Uterine smooth muscle cell (primary cell): ENCODE data around the gene THNSL1. TPM values are rescaled to one million over a fixed set of nuclear protein-coding genes. Genes with fewer than 3 reads are reported as not detected.

ENCODE experiments used
- total RNA-seq: library from RNA; depleted of rRNA; stranded (reverse); fragments of >200 nt; gene quantifications from 2 replicates; pipeline ENCODE4 v1.2.3, GENCODE V29; 2014

THNSL1 gene
- total RNA-seq, result 4.9 and 7.0 TPM in 2 replicates

GRCh38 chr10:25016376-25017153, at the start of gene THNSL1:
TSS of gene THNSL1 (plus strand) at chr10:25016612. CDS start at chr10:25023224, 6,612 bp downstream.

DNA sequence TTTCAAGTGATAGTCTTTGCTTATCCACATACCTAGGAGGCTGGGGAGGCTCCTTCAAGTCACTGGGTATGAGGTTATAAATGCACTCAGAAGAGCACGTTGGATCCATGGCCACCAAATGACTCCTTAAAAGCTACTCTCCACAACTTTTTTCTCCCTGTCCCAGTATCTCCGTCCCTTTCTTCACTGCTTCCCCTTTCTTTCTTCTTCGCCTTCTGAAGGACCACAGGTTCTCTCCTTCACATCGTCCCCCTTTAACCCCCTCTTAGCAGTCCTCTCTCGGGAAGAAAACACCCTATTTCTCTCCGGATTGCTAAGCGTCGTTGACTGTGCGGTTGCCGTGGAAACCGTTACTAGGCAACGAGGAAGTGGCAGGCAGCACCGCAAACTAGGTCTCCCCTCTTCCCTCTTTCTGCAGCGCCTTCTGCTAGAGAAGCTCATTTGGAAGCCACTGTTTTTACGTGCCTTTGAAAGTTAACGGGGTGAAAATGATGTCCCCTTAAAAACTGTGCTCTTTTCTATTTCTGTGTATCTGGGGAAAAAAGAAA, 510 bp upstream of the THNSL1 start, which contains the start of gene ENKUR:
Gene ENKUR, minus strand, starts transcription at position 331 of the 548 bp plus-strand sequence. Its CDS starts 222 bp downstream, at position 109.

Other genes starting within 250 kb of the THNSL1 start
- 13.5 and 22.9 TPM in 2 replicates for gene PRTFDC1, start 64.0 kb upstream of the THNSL1 start, total RNA-seq
- gene ENKUR, start 454 bp upstream of the THNSL1 start, total RNA-seq, result under 0.01 and 0.11 TPM in 2 replicates
- under 0.01 TPM in 1 of 2 replicates, not detected in the other for gene GPR158, start 158.4 kb downstream of the THNSL1 start, total RNA-seq